CD4-positive, alpha-beta memory T cell (primary cell): ENCODE data around the gene RIPOR3. TPM values are rescaled to one million over a fixed set of nuclear protein-coding genes. Genes with fewer than 3 reads are reported as not detected.
"Not testable (repeated sequence)": the region's sequence is repeated elsewhere in the genome, so short reads cannot be mapped to it uniquely, and the experiment has no call there.

ENCODE experiments used
- CTCF ChIA-PET: fragments of 350-600 bp; sonication (Branson Sonifier 250); formaldehyde crosslinking; loops from one replicate; lab custom pipeline; 2021; ENCODE audit warnings: inconsistent platforms; ENCODE audit not compliant: partially characterized antibody; lab: Charles Lee
- POLR2A ChIA-PET: fragments of 350-600 bp; sonication (Branson Sonifier 250); formaldehyde crosslinking; loops from one replicate; lab custom pipeline; 2021; ENCODE audit not compliant: partially characterized antibody; lab: Charles Lee
- DNase-seq, 5 donors: peaks; one replicate each; pipeline versions ENCODE4 v3.0.0 to v3.0.0-alpha.2; 2020 to 2022; ENCODE audit warnings: mixed read lengths in 1 of 5
- H3K27ac ChIP-seq: one replicate; pipeline ENCODE4 v1.7.0; 2013; ENCODE audit warnings: low read depth, low read length
- H3K27me3 ChIP-seq: 2 replicates; pipeline ENCODE4 v1.7.0; 2013; ENCODE audit warnings: mild to moderate bottlenecking, low read length, moderate library complexity; ENCODE audit not compliant: insufficient read depth
- H3K36me3 ChIP-seq: 2 replicates; pipeline ENCODE4 v1.7.0; 2013; ENCODE audit warnings: mild to moderate bottlenecking, low read length, moderate library complexity; ENCODE audit not compliant: insufficient read depth
- H3K4me1 ChIP-seq: 2 replicates; pipeline ENCODE4 v1.7.0; 2013; ENCODE audit warnings: mild to moderate bottlenecking, low read length, moderate library complexity; ENCODE audit not compliant: insufficient read depth
- H3K4me3 ChIP-seq, 2 donors: one replicate each; pipeline ENCODE4 v1.7.0; 2013; ENCODE audit warnings: low read length in 2 of 2, mild to moderate bottlenecking in 1 of 2
- H3K9me3 ChIP-seq, 2 donors: one replicate each; pipeline ENCODE4 v1.7.0; 2013; ENCODE audit warnings: low read length in 2 of 2, control low read depth in 1 of 2; ENCODE audit not compliant: control insufficient read depth in 1 of 2
- H3K27ac Mint-ChIP-seq, 7 donors: one replicate each; pipeline ENCODE4 v1.8.0; 2020 to 2021; ENCODE audit warnings: mixed read lengths in 7 of 7, mild to moderate bottlenecking in 6 of 7, inconsistent platforms in 3 of 7, moderate library complexity in 3 of 7
- H3K27me3 Mint-ChIP-seq, 2 donors: one replicate each; pipeline ENCODE4 v1.8.0; 2020 to 2021; ENCODE audit warnings: mixed read lengths in 2 of 2
- H3K36me3 Mint-ChIP-seq, 2 donors: one replicate each; pipeline ENCODE4 v1.8.0; 2020 to 2021; ENCODE audit warnings: mixed read lengths in 2 of 2, inconsistent platforms in 1 of 2, mild to moderate bottlenecking in 1 of 2
- H3K4me1 Mint-ChIP-seq, 4 donors: one replicate each; pipeline ENCODE4 v1.8.0; 2020 to 2021; ENCODE audit warnings: mixed read lengths in 4 of 4, mild to moderate bottlenecking in 1 of 4
- H3K4me3 Mint-ChIP-seq, 8 donors: one replicate each; pipeline ENCODE4 v1.8.0; 2020 to 2021; ENCODE audit warnings: mixed read lengths in 8 of 8, mild to moderate bottlenecking in 7 of 8, moderate library complexity in 6 of 8, inconsistent platforms in 3 of 8
- H3K9me3 Mint-ChIP-seq, 8 donors: one replicate each; pipeline ENCODE4 v1.8.0; 2020 to 2021; ENCODE audit warnings: mixed read lengths in 8 of 8, mild to moderate bottlenecking in 5 of 8, inconsistent platforms in 3 of 8, moderate library complexity in 1 of 8
- intact Hi-C: fragments of 100-400 bp; cut with micrococcal nuclease; formaldehyde crosslinking; loops from one replicate; pipeline ENCODE4 v1.15.1; 2023
- polyA plus RNA-seq, 2 donors: library from polyadenylated mRNA; unstranded; fragments of 300-500 nt; fragmentation: Illumina TruSeq; gene quantifications; one replicate each; pipeline ENCODE4 v1.2.3, GENCODE V29; 2021
- total RNA-seq, 2 experiments: library from RNA; stranded (reverse); gene quantifications; one replicate each; pipeline ENCODE4 v1.2.3, GENCODE V29; 2021

The RIPOR3 gene
- total and polyA plus RNA-seq, 4 experiments from 2014 or later = 0.49 to 1.3 TPM; not detected in 2

DNA sequence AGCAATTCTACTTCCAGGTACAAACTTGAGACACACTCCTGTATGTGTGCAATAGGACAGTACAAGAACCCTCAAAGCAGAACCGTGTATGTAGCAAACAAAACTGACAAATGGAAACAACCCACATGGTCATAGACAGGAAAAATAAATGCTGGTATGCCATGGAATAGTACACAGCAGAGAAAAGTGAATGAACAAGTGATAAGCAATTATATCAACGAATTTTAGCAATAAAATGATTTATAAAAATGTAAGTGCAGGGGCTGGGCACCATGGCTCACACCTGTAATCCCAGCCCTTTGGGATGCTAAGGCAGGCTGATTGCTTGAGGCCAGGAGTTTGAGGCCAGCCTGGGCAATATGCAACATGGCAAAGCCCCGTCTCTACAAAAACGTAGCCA lies 9.3 kb downstream of the RIPOR3 start:
- Mint-ChIP-seq H3K27ac (no peak overlapping the region), H3K36me3 (no peaks in the 10 kb centered on the region), H3K4me1 (no peaks in the 10 kb centered on the region), H3K27me3 (peaks cover 7 to 10% of the 10 kb centered on the region in 2 donors), H3K9me3 (peaks cover 0 to 2% (median 0%) of the 10 kb centered on the region in 8 donors), H3K4me3 (no peak overlapping the region)
- DNase-seq = no peak
- Histone ChIP-seq H3K9me3 (no peaks in the 10 kb centered on the region), H3K4me1 (no peaks in the 10 kb centered on the region), H3K36me3 (no peaks in the 10 kb centered on the region), H3K4me3 (no peak overlapping the region), H3K27me3 (no peaks in the 10 kb centered on the region), H3K27ac (no peak overlapping the region)
- POLR2A ChIA-PET = no interaction called here
- CTCF ChIA-PET = no interaction called here
- intact Hi-C loops = no loop called here

DNA sequence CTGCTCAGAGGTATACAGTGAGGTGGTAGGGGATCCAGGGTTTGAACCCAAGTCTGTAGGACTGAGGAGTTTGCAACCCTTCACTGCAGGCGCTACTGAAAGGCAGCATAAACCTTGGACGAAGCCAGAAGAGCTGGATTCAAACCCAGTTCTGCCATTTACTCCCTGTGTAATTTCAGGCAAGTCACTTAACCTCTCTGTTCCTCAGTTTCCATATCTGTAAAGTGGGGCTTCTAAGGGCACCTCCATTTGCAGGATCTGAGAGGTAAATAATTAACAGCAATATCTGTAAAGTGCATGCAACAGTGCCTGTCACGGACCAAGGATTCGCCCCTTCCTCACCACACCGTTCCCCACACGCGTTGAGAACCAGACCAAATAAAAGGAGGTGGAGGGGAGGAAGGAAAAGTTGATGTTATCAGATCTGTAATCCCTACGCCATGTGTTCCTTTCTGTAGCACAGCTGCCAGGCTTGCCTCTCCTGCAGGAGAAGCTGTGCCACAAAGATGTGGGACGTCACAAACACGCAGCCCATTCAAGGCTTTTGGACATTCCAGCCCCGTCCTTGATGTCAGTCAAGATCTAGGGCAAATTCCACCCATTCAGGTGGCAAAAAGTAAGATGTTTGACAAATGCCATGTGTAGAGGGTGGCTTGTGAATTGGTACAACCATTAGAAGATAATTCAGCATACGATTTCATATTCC lies 9.8 kb downstream of the RIPOR3 start:
- H3K27me3 Mint-ChIP-seq = peaks cover 5 to 8% of the 10 kb centered on the region in 2 donors
- no peak overlapping the region for H3K4me3 Mint-ChIP-seq
- no peak overlapping the region for H3K27ac ChIP-seq
- no peak overlapping the region for H3K27ac Mint-ChIP-seq
- no peaks in the 10 kb centered on the region for H3K27me3 ChIP-seq
- intact Hi-C loops = no loop called here
- no peak for DNase-seq
- H3K9me3 ChIP-seq = no peaks in the 10 kb centered on the region
- H3K36me3 Mint-ChIP-seq = no peaks in the 10 kb centered on the region
- ChIA-PET CTCF (no interaction called here), POLR2A (interaction anchor here (0.5 kb wide), 1 partner anchor 145 kb away, joined by 3 read pairs; no protein-coding TSS in a partner anchor)
- H3K4me3 ChIP-seq = no peak overlapping the region
- H3K4me1 ChIP-seq = no peaks in the 10 kb centered on the region
- H3K4me1 Mint-ChIP-seq = no peaks in the 10 kb centered on the region
- peaks cover 0 to 2% (median 0%) of the 10 kb centered on the region in 8 donors for H3K9me3 Mint-ChIP-seq
- H3K36me3 ChIP-seq = no peaks in the 10 kb centered on the region

DNA sequence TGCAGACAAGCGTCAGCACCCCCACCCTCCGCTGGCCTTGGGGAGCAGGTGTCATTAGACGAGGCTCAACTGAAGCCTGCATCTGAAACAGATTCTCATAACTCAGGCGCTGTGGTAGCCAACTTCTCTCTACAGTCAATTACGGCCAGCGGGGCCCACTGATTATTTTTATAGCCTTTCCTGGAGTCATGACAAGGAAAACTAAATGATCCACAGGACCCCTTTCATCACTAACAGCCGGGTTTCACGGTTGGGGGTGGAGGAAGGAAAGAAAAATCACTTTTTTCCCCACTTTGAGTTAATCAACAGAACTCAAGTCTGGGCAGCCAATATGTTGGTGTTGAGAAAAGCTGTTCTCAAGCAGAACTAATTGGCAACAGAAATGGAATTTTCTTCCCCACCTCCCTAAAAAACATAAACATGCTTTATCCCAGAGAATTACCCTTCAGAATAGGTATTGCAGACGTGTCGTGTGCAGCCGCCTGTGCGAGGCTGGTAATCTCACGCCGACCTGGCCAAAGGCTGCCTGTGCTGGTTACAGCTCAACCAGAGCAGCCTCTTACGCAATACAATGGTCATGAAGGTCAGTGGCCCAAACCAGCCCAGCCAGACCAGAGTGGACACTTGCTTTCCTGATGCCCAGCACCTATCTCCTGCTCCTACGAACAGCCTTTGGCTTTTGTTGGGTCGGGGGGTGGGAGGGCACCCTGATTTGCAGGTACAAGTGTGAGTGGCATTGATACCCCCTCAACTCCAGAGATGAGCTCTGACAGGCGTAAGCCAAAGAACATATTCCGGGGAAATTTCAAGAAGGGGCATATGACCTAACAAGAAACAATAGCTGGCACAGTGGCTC lies 11.0 kb downstream of the RIPOR3 start:
- Histone ChIP-seq H3K36me3 (no peaks in the 10 kb centered on the region), H3K27me3 (no peaks in the 10 kb centered on the region), H3K27ac (no peak overlapping the region), H3K4me3 (no peak overlapping the region), H3K4me1 (no peaks in the 10 kb centered on the region), H3K9me3 (no peaks in the 10 kb centered on the region)
- H3K36me3 Mint-ChIP-seq = no peaks in the 10 kb centered on the region
- intact Hi-C loops = no loop called here
- ChIA-PET CTCF (no interaction called here), POLR2A (no interaction called here)
- no peak overlapping the region for H3K27ac Mint-ChIP-seq
- peaks cover 7 to 8% of the 10 kb centered on the region in 2 donors for H3K27me3 Mint-ChIP-seq
- DNase-seq = no peak
- peaks cover 0 to 2% (median 0%) of the 10 kb centered on the region in 8 donors for H3K9me3 Mint-ChIP-seq
- H3K4me1 Mint-ChIP-seq = no peaks in the 10 kb centered on the region
- no peak overlapping the region for H3K4me3 Mint-ChIP-seq

DNA sequence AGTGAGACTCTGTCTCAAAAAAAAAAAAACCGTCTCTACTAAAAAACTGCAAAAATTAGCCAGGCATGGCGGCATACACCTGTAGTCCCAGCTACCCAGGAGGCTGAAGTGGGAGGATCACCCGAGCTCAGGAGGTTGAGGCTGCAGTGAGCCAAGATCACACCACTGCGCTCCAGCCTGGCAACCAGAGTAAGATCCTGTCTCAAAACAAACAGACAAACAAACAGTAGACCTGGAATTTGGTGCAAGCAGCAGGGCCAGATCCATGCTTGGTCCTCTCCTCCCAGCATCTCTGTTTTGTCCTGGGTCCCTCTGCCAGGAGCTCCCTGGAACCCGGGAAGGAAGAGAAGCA lies 11.6 kb downstream of the RIPOR3 start:
- CTCF ChIA-PET = no interaction called here
- no peak overlapping the region for H3K4me3 Mint-ChIP-seq
- H3K27me3 Mint-ChIP-seq = peaks cover 7 to 8% of the 10 kb centered on the region in 2 donors
- no peak overlapping the region for H3K27ac ChIP-seq
- intact Hi-C loops = no loop called here
- no peaks in the 10 kb centered on the region for H3K4me1 Mint-ChIP-seq
- H3K36me3 Mint-ChIP-seq = no peaks in the 10 kb centered on the region
- H3K4me1 ChIP-seq = no peaks in the 10 kb centered on the region
- H3K9me3 Mint-ChIP-seq = peaks cover 0 to 2% (median 0%) of the 10 kb centered on the region in 8 donors
- no peaks in the 10 kb centered on the region for H3K36me3 ChIP-seq
- no peaks in the 10 kb centered on the region for H3K9me3 ChIP-seq
- no peak overlapping the region for H3K4me3 ChIP-seq
- H3K27ac Mint-ChIP-seq = no peak overlapping the region
- no peaks in the 10 kb centered on the region for H3K27me3 ChIP-seq
- no peak for DNase-seq
- POLR2A ChIA-PET = no interaction called here

DNA sequence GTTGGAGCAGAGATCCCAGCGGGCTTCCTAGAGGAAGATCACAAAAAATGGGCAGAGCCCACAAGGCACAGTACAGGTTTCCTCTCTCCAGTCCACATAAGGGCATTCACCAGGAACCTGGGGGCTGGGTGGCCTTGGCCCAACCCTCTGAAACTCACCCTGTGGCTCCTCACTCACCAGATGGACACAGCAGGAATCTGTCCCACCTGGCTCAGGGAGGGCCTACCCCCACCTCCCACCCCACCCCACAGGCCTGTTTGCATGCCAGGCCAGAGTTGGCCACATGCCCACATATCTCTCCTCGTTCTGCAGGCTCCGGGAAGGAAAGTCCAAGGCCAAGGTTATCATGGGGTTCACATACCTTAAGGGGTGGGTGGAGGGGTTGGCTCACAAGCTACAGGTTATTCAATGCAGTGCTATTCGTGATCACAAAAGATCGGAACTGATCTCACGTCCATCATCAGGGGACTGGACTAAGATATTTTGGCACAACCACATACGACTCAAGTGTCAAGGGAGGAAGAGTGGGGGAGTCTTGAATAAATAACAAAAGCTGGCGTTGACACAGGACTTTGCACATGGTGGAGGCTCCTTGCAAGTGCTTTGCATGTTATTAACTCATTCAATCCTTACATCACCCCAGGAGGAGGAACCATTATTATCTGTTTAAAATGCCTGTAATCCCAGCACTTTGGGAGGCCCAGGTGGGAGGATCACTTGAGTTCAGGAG lies 13.0 kb downstream of the RIPOR3 start:
- Mint-ChIP-seq H3K36me3 (no peaks in the 10 kb centered on the region), H3K4me1 (no peaks in the 10 kb centered on the region), H3K4me3 (no peak overlapping the region), H3K27ac (no peak overlapping the region), H3K9me3 (peaks cover 0 to 2% (median 0%) of the 10 kb centered on the region in 8 donors), H3K27me3 (peaks cover 7 to 8% of the 10 kb centered on the region in 2 donors)
- no peak for DNase-seq
- intact Hi-C loops = no loop called here
- Histone ChIP-seq H3K27ac (no peak overlapping the region), H3K36me3 (no peaks in the 10 kb centered on the region), H3K9me3 (no peaks in the 10 kb centered on the region), H3K4me3 (no peak overlapping the region), H3K27me3 (no peaks in the 10 kb centered on the region), H3K4me1 (no peaks in the 10 kb centered on the region)
- ChIA-PET POLR2A (no interaction called here), CTCF (no interaction called here)

DNA sequence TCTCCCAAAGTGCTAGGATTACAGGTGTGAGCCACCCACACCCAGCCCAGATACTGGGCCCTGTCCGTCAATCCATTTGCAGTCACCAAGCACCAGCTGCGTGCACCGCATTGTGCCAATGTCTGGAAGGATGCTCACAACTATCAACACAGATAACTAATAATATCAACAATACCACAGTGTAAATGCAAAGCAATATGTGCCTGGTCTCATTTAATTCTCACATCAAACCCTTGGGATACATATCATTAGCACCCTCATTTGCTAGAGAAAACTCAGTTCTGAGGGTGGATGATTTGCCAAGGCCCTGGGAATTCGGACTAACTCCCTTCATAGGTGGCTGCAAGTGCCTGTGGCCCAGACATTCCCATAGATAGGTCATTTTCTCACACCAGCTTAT lies 14.5 kb downstream of the RIPOR3 start:
- ChIA-PET POLR2A (no interaction called here), CTCF (no interaction called here)
- intact Hi-C loops = no loop called here
- no peak overlapping the region for H3K4me3 Mint-ChIP-seq
- Histone ChIP-seq H3K4me1 (no peaks in the 10 kb centered on the region), H3K4me3 (no peak overlapping the region), H3K27ac (no peak overlapping the region), H3K9me3 (no peaks in the 10 kb centered on the region), H3K36me3 (no peaks in the 10 kb centered on the region), H3K27me3 (no peaks in the 10 kb centered on the region)
- H3K36me3 Mint-ChIP-seq = no peaks in the 10 kb centered on the region
- H3K4me1 Mint-ChIP-seq = no peaks in the 10 kb centered on the region
- H3K27me3 Mint-ChIP-seq = peaks cover 5 to 10% of the 10 kb centered on the region in 2 donors
- no peak for DNase-seq
- no peaks in the 10 kb centered on the region for H3K9me3 Mint-ChIP-seq
- H3K27ac Mint-ChIP-seq = no peak overlapping the region

DNA sequence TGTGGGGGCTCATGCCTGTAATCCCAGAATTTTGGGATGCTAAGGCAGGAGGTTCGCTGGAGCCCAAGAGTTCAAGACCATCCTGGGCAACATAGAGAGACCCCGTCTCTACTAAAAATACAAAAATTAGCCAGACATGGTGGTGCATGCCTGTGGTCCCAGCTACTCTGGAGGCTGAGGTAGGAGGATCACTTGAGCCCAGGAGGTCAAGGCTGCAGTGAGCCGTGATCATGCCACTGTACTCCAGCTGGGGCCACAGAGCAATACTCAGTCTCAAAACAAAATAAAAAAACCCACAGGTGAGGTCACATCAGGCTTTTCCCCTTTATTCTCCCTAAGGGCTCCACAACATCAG lies 15.0 kb downstream of the RIPOR3 start:
- H3K9me3 ChIP-seq, POLR2A ChIA-PET, H3K9me3 Mint-ChIP-seq, CTCF ChIA-PET, intact Hi-C loops, H3K27me3 ChIP-seq, H3K4me3 ChIP-seq, DNase-seq, H3K36me3 Mint-ChIP-seq, H3K4me1 Mint-ChIP-seq, H3K27me3 Mint-ChIP-seq, H3K27ac Mint-ChIP-seq, H3K27ac ChIP-seq, H3K36me3 ChIP-seq, H3K4me3 Mint-ChIP-seq, H3K4me1 ChIP-seq: not testable (repeated sequence)
